GM13976 (cell line): ENCODE measurements around the gene CDADC1.
"Not testable (repeated sequence)": the region's sequence is repeated elsewhere in the genome, so short reads cannot be mapped to it uniquely, and the experiment has no call there.

Experiments
- DNase-seq: peaks from one replicate; pipeline ENCODE4 v3.0.0; 2012; ENCODE audit warnings: low spot score
- in situ Hi-C: fragments of 300-500 bp; cut with MboI; formaldehyde crosslinking; loops from one replicate; pipeline ENCODE4 v1.12.0; 2022; ENCODE audit warnings: low sequenced_read_pairs, mixed read lengths, inconsistent platforms; ENCODE audit not compliant: unreplicated experiment
- TF ChIP-seq, protein P1 (sequence below): IDR thresholded peaks from 2 replicates; pipeline ENCODE4 v1.5.1; 2012; ENCODE audit warnings: borderline replicate concordance, mild to moderate bottlenecking; ENCODE audit not compliant: insufficient read depth; ENCODE audit errors: extremely low read depth, missing control alignments, control extremely low read depth

Gene CDADC1

GRCh38 chr13:49287995-49288394 lies 40.3 kb downstream of the CDADC1 start:
- in situ Hi-C loops: no loop called here
- DNase-seq: no peak
- TF ChIP-seq, protein P1, sequence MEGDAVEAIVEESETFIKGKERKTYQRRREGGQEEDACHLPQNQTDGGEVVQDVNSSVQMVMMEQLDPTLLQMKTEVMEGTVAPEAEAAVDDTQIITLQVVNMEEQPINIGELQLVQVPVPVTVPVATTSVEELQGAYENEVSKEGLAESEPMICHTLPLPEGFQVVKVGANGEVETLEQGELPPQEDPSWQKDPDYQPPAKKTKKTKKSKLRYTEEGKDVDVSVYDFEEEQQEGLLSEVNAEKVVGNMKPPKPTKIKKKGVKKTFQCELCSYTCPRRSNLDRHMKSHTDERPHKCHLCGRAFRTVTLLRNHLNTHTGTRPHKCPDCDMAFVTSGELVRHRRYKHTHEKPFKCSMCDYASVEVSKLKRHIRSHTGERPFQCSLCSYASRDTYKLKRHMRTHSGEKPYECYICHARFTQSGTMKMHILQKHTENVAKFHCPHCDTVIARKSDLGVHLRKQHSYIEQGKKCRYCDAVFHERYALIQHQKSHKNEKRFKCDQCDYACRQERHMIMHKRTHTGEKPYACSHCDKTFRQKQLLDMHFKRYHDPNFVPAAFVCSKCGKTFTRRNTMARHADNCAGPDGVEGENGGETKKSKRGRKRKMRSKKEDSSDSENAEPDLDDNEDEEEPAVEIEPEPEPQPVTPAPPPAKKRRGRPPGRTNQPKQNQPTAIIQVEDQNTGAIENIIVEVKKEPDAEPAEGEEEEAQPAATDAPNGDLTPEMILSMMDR: no peak

DNA sequence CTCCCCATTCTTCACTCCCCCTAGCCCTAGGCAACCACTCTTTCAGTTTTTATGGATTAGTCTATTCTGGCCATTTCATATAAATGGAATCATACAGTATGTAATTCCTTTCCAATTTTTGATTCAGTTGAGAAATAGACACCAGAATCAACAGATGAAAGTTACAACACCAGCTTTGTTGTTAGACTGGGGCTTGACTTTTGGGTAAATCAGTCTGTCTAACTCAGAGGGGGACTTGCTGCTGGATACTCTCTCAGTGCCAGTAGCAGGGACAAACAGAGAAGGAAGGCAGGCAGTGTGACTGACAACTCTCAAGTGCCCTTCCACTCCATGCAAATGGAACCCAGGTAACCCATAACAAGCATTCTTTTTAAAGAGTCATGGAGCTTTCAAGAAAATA lies 40.7 kb downstream of the CDADC1 start:
- DNase-seq: no peak
- TF ChIP-seq, protein P1: no peak
- in situ Hi-C loops: no loop called here

- TF ChIP-seq, protein P1: no peak
- no peak for DNase-seq
- in situ Hi-C loops: no loop called here
These were observed 45.2 kb downstream of the CDADC1 start for GRCh38 chr13:49292742-49293486.

DNA sequence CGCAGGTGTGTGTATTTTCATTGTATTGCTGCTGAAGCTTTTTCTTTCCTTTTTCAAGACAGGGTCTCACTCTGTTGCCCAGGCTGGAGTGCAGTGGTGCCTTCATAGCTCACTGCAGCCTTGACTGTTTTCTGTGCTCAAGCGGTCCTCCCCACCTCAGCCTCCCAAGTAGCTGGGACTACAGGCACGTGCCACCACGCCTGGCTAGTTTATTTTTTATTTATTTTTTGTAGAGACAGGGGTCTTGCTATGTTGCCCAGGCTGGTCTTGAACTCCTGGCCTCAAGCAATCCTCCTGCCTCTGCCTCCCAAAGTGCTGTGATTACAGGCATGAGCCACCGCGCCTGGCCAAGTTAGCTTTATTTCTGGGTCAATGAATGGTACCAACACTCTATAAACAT lies 47.0 kb downstream of the CDADC1 start:
- in situ Hi-C loops, DNase-seq: not testable (repeated sequence)

DNA sequence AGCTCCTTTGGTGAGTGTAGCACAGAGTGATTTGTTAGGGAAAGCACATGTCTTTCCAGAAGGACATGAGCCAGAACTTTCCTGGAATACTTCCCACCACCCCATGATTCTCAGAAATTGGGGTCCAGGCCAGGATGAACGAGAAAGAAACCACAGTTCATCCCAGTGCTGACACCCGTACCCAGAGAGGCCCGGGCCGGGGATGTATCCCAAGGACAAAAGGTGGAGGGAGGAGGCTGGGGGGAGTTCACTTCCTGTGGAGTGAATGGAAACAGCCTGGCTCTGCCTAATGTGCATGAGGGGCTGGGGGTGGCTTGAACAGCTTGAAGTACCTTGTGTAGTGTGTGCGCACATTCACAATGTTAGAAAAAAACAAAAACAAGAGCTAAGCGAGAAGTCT lies 47.5 kb downstream of the CDADC1 start:
- DNase-seq: no peak

GRCh38 chr13:49296659-49297058 lies 48.9 kb downstream of the CDADC1 start:
- in situ Hi-C loops: no loop called here
- no peak for DNase-seq
- TF ChIP-seq, protein P1: no peak

More for the DNA sequence above, 47.5 kb downstream of the CDADC1 start:
- TF ChIP-seq, protein P1: no peak
- in situ Hi-C loops: no loop called here

GRCh38 chr13:49297338-49297737 lies 49.6 kb downstream of the CDADC1 start:
- no peak for DNase-seq
- in situ Hi-C loops: no loop called here
- TF ChIP-seq, protein P1: no peak
